Ascending aorta (tissue), 2 donors: ENCODE measurements around the gene KCP. TPM values are rescaled to one million over a fixed set of nuclear protein-coding genes. Genes with fewer than 3 reads are reported as not detected.

Source experiments
- DNase-seq, 2 donors: peaks; one replicate each; pipeline ENCODE4 v3.0.0-alpha.2; 2019; ENCODE audit warnings: low spot score in 2 of 2
- H3K27ac ChIP-seq, 2 donors: fragments of 200-600 bp; sonication (generic); one replicate each; pipeline ENCODE4 v1.5.1; 2016 to 2017; ENCODE audit warnings: mild to moderate bottlenecking in 1 of 2
- H3K27me3 ChIP-seq: fragments of 200-600 bp; sonication (generic); one replicate; pipeline ENCODE4 v1.5.1; 2017
- H3K36me3 ChIP-seq, 2 donors: fragments of 200-600 bp; sonication (generic); one replicate each; pipeline ENCODE4 v1.5.1; 2016
- H3K4me1 ChIP-seq, 2 donors: fragments of 200-600 bp; sonication (generic); one replicate each; pipeline ENCODE4 v1.5.1; 2016 to 2017; ENCODE audit warnings: mild to moderate bottlenecking in 1 of 2
- H3K4me3 ChIP-seq, 2 donors: fragments of 200-600 bp; sonication (generic); one replicate each; pipeline ENCODE4 v1.5.1; 2016 to 2017; ENCODE audit warnings: mild to moderate bottlenecking in 1 of 2
- H3K9me3 ChIP-seq, 2 donors: fragments of 200-600 bp; sonication (generic); one replicate each; pipeline ENCODE4 v1.5.1; 2016
- CTCF ChIP-seq, 3 experiments: fragments of 200-600 bp in 2 of 3; fragments of 450-650 bp in 1 of 3; sonication (generic) in 2 of 3; IDR thresholded peaks; one replicate each; pipeline ENCODE4 v1.5.1; 2016 to 2019; ENCODE audit warnings: antibody characterized with exemption in 3 of 3, mild to moderate bottlenecking in 1 of 3, moderate library complexity in 1 of 3
- intact Hi-C: fragments of 100-400 bp; cut with DNase I; formaldehyde crosslinking; loops from one replicate; pipeline ENCODE4 v1.15.1; 2023
- total RNA-seq: library from RNA; depleted of rRNA; stranded (reverse); fragments of >200 nt; gene quantifications from one replicate; pipeline ENCODE4 v1.1.0, GENCODE V29; 2016

The KCP gene
- total RNA-seq, 1 donor from 2014 or later, result 1.2 TPM

- TF ChIP-seq CTCF (IDR thresholded peaks at IDR 0.05), result no peak
- Histone ChIP-seq H3K27me3 (no peaks in the 10 kb centered on the region), H3K27ac (no peak overlapping the region), H3K9me3 (no peaks in the 10 kb centered on the region), H3K36me3 (no peaks in the 10 kb centered on the region), H3K4me1 (no peaks in the 10 kb centered on the region), H3K4me3 (no peak overlapping the region)
- DNase-seq, result no peak
- intact Hi-C loops, result no loop called here
Measured at GRCh38 chr7:128889121-128889520, 21.4 kb downstream of the KCP start.

DNA sequence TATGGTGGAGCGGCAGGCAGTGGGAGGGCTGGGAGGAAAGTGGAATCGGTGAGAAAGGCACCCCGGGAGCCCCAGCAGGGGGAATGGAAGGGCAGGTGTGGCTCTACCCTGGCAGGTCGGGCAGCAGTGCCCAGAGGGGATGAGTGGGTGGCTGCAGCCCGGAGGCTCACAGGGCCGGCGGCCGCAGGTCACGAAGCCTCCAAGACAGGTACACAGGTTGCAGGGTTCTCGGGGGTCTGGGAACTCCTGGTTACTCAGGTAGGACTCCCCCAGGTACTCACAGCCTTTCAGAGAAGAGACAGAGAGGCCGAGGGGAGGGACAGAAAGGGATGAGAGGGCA, 21.8 kb downstream of the KCP start:
- no peaks in the 10 kb centered on the region for H3K9me3 ChIP-seq
- H3K27ac ChIP-seq, result no peak overlapping the region
- no peak for TF ChIP-seq CTCF (IDR thresholded peaks at IDR 0.05)
- DNase-seq, result no peak
- no peak overlapping the region for H3K4me3 ChIP-seq
- no peaks in the 10 kb centered on the region for H3K36me3 ChIP-seq
- intact Hi-C loops, result no loop called here
- no peaks in the 10 kb centered on the region for H3K27me3 ChIP-seq
- no peaks in the 10 kb centered on the region for H3K4me1 ChIP-seq

- no peak overlapping the region for H3K27ac ChIP-seq
- no peaks in the 10 kb centered on the region for H3K36me3 ChIP-seq
- no peak for DNase-seq
- intact Hi-C loops, result no loop called here
- no peaks in the 10 kb centered on the region for H3K4me1 ChIP-seq
- H3K27me3 ChIP-seq, result no peaks in the 10 kb centered on the region
- TF ChIP-seq CTCF (IDR thresholded peaks at IDR 0.05), result no peak
- H3K4me3 ChIP-seq, result no peak overlapping the region
- no peaks in the 10 kb centered on the region for H3K9me3 ChIP-seq
Measured at GRCh38 chr7:128888039-128888755, 22.3 kb downstream of the KCP start.

DNA sequence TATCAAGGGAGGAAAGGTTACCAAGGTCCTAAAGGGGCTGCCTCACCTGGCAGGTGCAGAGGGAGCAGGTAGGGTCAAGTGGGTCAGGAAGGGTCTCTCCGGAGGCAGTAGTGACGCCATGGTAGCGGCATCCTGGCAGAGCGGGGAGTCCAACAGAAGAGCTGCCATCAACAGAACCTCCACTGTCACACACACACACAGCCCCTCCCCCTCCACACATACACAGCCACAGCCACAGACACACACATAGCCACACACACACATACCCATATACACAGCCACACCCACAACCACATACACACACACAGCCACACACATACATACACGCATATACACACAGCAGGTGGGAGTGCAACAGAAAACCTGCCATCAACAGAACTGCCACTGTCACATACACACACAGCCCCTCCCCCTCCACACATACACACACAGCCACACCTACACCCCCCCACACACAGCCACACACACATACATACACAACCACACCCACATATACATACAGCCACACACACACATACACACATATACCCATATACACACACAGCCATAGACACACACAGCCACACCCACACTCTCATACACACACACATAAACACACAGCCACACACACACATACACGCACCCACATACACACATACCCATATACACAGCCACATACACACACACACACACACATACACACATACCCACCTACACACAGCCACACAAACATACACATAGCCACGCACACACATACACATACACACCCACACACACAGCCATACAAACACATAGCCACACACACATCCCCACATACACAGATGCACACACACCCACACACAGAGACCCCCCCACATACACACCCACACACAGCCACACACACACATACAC, 23.1 kb downstream of the KCP start:
- intact Hi-C loops, result no loop called here
- no peaks in the 10 kb centered on the region for H3K9me3 ChIP-seq
- no peak overlapping the region for H3K27ac ChIP-seq
- no peaks in the 10 kb centered on the region for H3K36me3 ChIP-seq
- no peak for TF ChIP-seq CTCF (IDR thresholded peaks at IDR 0.05)
- no peak for DNase-seq
- H3K27me3 ChIP-seq, result no peaks in the 10 kb centered on the region
- H3K4me3 ChIP-seq, result no peak overlapping the region
- H3K4me1 ChIP-seq, result no peaks in the 10 kb centered on the region

DNA sequence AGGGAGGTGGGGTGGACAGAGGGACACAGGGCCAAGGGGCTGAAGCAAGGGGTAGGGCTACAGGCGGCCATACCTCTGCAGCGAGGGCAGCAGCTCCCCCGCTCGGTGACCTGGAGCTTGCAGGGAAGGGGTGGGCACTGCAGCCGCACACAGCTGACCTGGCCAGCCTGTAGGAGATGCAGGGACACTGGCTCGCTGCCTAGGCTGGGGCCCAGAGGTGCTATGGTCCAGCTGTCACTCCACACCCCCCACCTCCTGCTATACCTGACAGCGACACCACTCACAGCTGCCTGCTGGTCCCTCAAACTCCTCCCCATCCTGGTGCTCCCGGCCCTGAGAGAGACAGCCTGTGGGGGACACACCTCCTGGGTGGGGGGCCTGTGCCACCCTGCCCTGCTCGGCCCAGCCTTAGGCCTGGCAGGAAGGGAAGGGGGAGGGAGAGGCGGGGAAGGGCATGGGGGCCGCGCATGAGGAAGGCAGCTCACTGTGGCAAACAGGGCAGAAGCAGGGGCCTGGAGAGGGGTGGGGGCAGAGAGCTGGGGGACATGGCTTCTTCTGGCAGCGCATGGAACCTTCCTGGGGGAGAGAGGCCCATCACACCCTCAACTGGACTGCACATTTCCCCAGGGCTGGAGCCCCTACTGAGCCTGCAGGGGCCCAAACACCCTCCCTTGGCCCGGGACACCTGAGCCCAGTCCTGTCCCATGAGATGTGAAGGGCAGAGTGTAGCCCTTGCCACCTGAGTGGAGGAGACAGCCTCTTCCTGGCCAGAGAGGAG, 23.9 kb downstream of the KCP start:
- Histone ChIP-seq H3K27ac (no peak overlapping the region), H3K4me1 (no peaks in the 10 kb centered on the region), H3K36me3 (no peaks in the 10 kb centered on the region), H3K4me3 (no peak overlapping the region), H3K9me3 (no peaks in the 10 kb centered on the region), H3K27me3 (no peaks in the 10 kb centered on the region)
- intact Hi-C loops, result no loop called here
- TF ChIP-seq CTCF (IDR thresholded peaks at IDR 0.05), result no peak
- DNase-seq, result no peak
